ENCODE data around the gene MAGEA1.

MAGEA1 gene

DNA sequence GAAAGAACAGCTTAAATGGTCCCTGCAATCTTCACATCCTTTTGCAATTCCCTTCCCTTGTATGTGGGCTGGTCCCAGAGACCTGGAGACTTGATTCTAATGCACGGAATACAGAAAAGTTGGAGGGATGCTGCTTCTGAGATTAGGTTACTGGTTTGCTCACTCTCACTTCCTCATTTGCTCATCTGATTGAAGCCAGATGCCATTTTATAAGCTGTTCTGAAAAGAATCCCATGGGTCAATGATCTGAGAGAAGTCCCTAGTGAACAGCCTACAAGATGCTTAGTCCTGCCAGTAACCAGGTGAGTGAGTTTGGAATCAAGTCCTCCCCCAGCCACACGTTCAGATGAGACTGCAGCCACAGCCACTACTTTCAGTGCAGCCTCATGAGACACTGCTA is 35.9 kb downstream of the MAGEA1 start:
- no peak overlapping the region for H2BK5ac ChIP-seq (ENCODE audit: low read length)
- H2BK12ac ChIP-seq (ENCODE audit: low read length) = no peak overlapping the region
- DNase-seq (ENCODE audit: low spot score) = no peak
- H3K4ac ChIP-seq (ENCODE audit: low read length) = no peak overlapping the region
- H3K14ac ChIP-seq (ENCODE audit: low read length) = no peak overlapping the region
- no peak overlapping the region for H3K23ac ChIP-seq (ENCODE audit: low read depth, low read length, poor library complexity)
- H3K4me3 ChIP-seq (ENCODE audit: low read length in 2 of 2) = no peak overlapping the region
- H4K8ac ChIP-seq (ENCODE audit: low read depth, low read length) = no peak overlapping the region
- H3K18ac ChIP-seq (ENCODE audit: low read length) = no peak overlapping the region
- no peak overlapping the region for H3K4me2 ChIP-seq (ENCODE audit: insufficient read depth, low read length, poor library complexity, severe bottlenecking)
- H2BK120ac ChIP-seq (ENCODE audit: low read depth, low read length) = no peak overlapping the region
- H4K91ac ChIP-seq (ENCODE audit: low read depth, low read length, poor library complexity) = no peak overlapping the region
- H2AFZ ChIP-seq (ENCODE audit: low read length) = no peak overlapping the region
- WGBS, 2 donors (ENCODE audit: extremely low coverage in 2 of 2, insufficient read length in 2 of 2, insufficient replicate concordance in 1 of 2) = no CpG with 5 or more reads among the region's 2 CpGs
- H3K27ac ChIP-seq (replicated peaks; ENCODE audit: low read length) = no peak overlapping the region
- no peak overlapping the region for H2AK5ac ChIP-seq (ENCODE audit: low read depth, low read length)
- H3K36me3 ChIP-seq (replicated peaks in 1 of 2; ENCODE audit: control insufficient read depth in 2 of 2, insufficient read depth in 2 of 2, low read length in 2 of 2) = no peaks in the 10 kb centered on the region
- peaks cover 0 to 43% (median 0%) of the 10 kb centered on the region in 3 experiments for H3K27me3 ChIP-seq (ENCODE audit: control insufficient read depth in 3 of 3, insufficient read depth in 3 of 3, low read depth in 1 of 3, low read length in 3 of 3)
- no peaks in the 10 kb centered on the region for H3K9me3 ChIP-seq (replicated peaks in 1 of 2; ENCODE audit: control insufficient read depth in 2 of 2, insufficient read depth in 1 of 2, low read depth in 1 of 2, low read length in 2 of 2)
- H3K4me1 ChIP-seq (ENCODE audit: control insufficient read depth in 2 of 2, insufficient read depth in 1 of 2, low read depth in 1 of 2, low read length in 2 of 2) = no peaks in the 10 kb centered on the region
- no peak overlapping the region for H3K9ac ChIP-seq (ENCODE audit: low read depth, low read length, poor library complexity)
- H2BK15ac ChIP-seq (ENCODE audit: low read length) = no peak overlapping the region
- no peaks in the 10 kb centered on the region for H3K79me1 ChIP-seq (ENCODE audit: low read depth, low read length)

GRCh38 chrX:153216926-153217325 is 37.8 kb downstream of the MAGEA1 start:
- no peak overlapping the region for H3K18ac ChIP-seq (ENCODE audit: low read length)

DNA sequence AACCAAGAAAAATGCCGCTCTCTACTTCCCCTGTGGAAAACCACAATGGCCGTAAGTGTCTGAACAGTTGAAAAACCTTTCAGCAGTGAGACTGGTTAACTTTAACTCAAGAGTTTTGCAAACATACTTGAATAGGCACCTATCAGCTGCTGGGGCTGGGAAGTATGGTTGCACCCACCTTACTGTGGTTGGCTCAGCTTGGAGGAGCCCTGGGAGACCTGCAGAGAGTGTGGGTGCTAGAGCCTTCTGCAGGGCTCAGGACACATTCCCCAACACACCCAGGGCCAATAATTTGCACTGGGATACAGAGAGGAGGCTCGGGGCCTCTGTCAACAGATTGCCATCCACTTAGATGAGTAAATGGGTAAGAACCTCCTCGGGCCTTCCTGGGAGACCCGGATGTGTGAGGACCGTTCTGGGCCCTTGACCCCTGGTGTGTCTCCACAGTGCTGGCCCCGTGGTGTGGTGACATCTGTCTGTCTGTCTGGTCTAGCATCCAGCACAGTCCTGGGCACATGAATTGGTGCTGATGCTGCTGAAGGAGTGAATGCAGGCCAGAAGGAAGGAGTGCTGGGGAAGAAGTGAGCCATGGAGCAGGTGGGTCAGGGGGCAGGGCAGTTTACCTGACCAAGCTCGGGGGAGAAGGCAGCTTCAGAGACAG is 46.5 kb downstream of the MAGEA1 start:
- DNase-seq (ENCODE audit: low spot score) = no peak
- H2BK5ac ChIP-seq (ENCODE audit: low read length) = no peak overlapping the region
- peak overlapping the region; percentile 73 for H2BK12ac ChIP-seq (ENCODE audit: low read length)
- WGBS, 2 donors (ENCODE audit: extremely low coverage in 2 of 2, insufficient read length in 2 of 2, insufficient replicate concordance in 1 of 2) = no CpG with 5 or more reads among the region's 8 CpGs
- peak overlapping the region; percentile 89 for H3K18ac ChIP-seq (ENCODE audit: low read length)
- H3K9me3 ChIP-seq (replicated peaks in 1 of 2; ENCODE audit: control insufficient read depth in 2 of 2, insufficient read depth in 1 of 2, low read depth in 1 of 2, low read length in 2 of 2) = no peaks in the 10 kb centered on the region
- no peak overlapping the region for H4K8ac ChIP-seq (ENCODE audit: low read depth, low read length)
- peaks cover 0 to 30% (median 0%) of the 10 kb centered on the region in 3 experiments for H3K27me3 ChIP-seq (ENCODE audit: control insufficient read depth in 3 of 3, insufficient read depth in 3 of 3, low read depth in 1 of 3, low read length in 3 of 3)
- no peak overlapping the region for H2AFZ ChIP-seq (ENCODE audit: low read length)
- peak overlapping the region; percentile 85 for H3K27ac ChIP-seq (replicated peaks; ENCODE audit: low read length)
- H3K4me3 ChIP-seq (ENCODE audit: low read length in 2 of 2) = peak overlapping the region in 1 of 2 donors; percentile 33
- no peaks in the 10 kb centered on the region for H3K79me1 ChIP-seq (ENCODE audit: low read depth, low read length)
- H4K91ac ChIP-seq (ENCODE audit: low read depth, low read length, poor library complexity) = no peak overlapping the region
- peak overlapping the region; percentile 85 for H2BK15ac ChIP-seq (ENCODE audit: low read length)
- no peaks in the 10 kb centered on the region for H3K36me3 ChIP-seq (replicated peaks in 1 of 2; ENCODE audit: control insufficient read depth in 2 of 2, insufficient read depth in 2 of 2, low read length in 2 of 2)
- H3K23ac ChIP-seq (ENCODE audit: low read depth, low read length, poor library complexity) = no peak overlapping the region
- no peak overlapping the region for H3K9ac ChIP-seq (ENCODE audit: low read depth, low read length, poor library complexity)
- H3K4me2 ChIP-seq (ENCODE audit: insufficient read depth, low read length, poor library complexity, severe bottlenecking) = no peak overlapping the region
- H2BK120ac ChIP-seq (ENCODE audit: low read depth, low read length) = peak overlapping the region; percentile 72
- peak overlapping the region; percentile 11 for H3K4ac ChIP-seq (ENCODE audit: low read length)
- no peak overlapping the region for H3K14ac ChIP-seq (ENCODE audit: low read length)
- H2AK5ac ChIP-seq (ENCODE audit: low read depth, low read length) = peak overlapping the region; percentile 75
- peaks cover 0 to 10% of the 10 kb centered on the region in 2 donors for H3K4me1 ChIP-seq (ENCODE audit: control insufficient read depth in 2 of 2, insufficient read depth in 1 of 2, low read depth in 1 of 2, low read length in 2 of 2)

More at GRCh38 chrX:153216926-153217325, 37.8 kb downstream of the MAGEA1 start:
- Histone ChIP-seq H3K4me1 (ENCODE audit: control insufficient read depth in 2 of 2, insufficient read depth in 1 of 2, low read depth in 1 of 2, low read length in 2 of 2) (no peaks in the 10 kb centered on the region), H3K4me2 (ENCODE audit: insufficient read depth, low read length, poor library complexity, severe bottlenecking) (no peak overlapping the region), H3K4me3 (ENCODE audit: low read length in 2 of 2) (no peak overlapping the region), H2BK5ac (ENCODE audit: low read length) (no peak overlapping the region), H3K36me3 (replicated peaks in 1 of 2; ENCODE audit: control insufficient read depth in 2 of 2, insufficient read depth in 2 of 2, low read length in 2 of 2) (no peaks in the 10 kb centered on the region), H3K79me1 (ENCODE audit: low read depth, low read length) (no peaks in the 10 kb centered on the region), H4K91ac (ENCODE audit: low read depth, low read length, poor library complexity) (no peak overlapping the region), H3K9me3 (replicated peaks in 1 of 2; ENCODE audit: control insufficient read depth in 2 of 2, insufficient read depth in 1 of 2, low read depth in 1 of 2, low read length in 2 of 2) (no peaks in the 10 kb centered on the region), H3K23ac (ENCODE audit: low read depth, low read length, poor library complexity) (no peak overlapping the region), H3K9ac (ENCODE audit: low read depth, low read length, poor library complexity) (no peak overlapping the region), H3K27me3 (ENCODE audit: control insufficient read depth in 3 of 3, insufficient read depth in 3 of 3, low read depth in 1 of 3, low read length in 3 of 3) (peaks cover 0 to 50% (median 0%) of the 10 kb centered on the region in 3 experiments), H3K27ac (replicated peaks; ENCODE audit: low read length) (no peak overlapping the region), H2AK5ac (ENCODE audit: low read depth, low read length) (no peak overlapping the region), H3K14ac (ENCODE audit: low read length) (no peak overlapping the region), H2BK120ac (ENCODE audit: low read depth, low read length) (no peak overlapping the region), H2BK12ac (ENCODE audit: low read length) (no peak overlapping the region), H2AFZ (ENCODE audit: low read length) (no peak overlapping the region), H2BK15ac (ENCODE audit: low read length) (no peak overlapping the region), H3K4ac (ENCODE audit: low read length) (no peak overlapping the region), H4K8ac (ENCODE audit: low read depth, low read length) (no peak overlapping the region)
- no peak for DNase-seq (ENCODE audit: low spot score)
- no CpG with 5 or more reads among the region's 1 CpG for WGBS, 2 donors (ENCODE audit: extremely low coverage in 2 of 2, insufficient read length in 2 of 2, insufficient replicate concordance in 1 of 2)

- DNase-seq (ENCODE audit: low spot score) = peak; percentile 91
- no peaks in the 10 kb centered on the region for H3K36me3 ChIP-seq (replicated peaks in 1 of 2; ENCODE audit: control insufficient read depth in 2 of 2, insufficient read depth in 2 of 2, low read length in 2 of 2)
- H3K27me3 ChIP-seq (ENCODE audit: control insufficient read depth in 3 of 3, insufficient read depth in 3 of 3, low read depth in 1 of 3, low read length in 3 of 3) = peaks cover 0 to 29% (median 0%) of the 10 kb centered on the region in 3 experiments
Observed at GRCh38 chrX:153226344-153227185, 47.5 kb downstream of the MAGEA1 start.

More at GRCh38 chrX:153226344-153227185, 47.5 kb downstream of the MAGEA1 start:
- Histone ChIP-seq H3K79me1 (ENCODE audit: low read depth, low read length) (no peaks in the 10 kb centered on the region), H3K27ac (replicated peaks; ENCODE audit: low read length) (peak overlapping the region; percentile 85), H2AFZ (ENCODE audit: low read length) (no peak overlapping the region), H3K4me3 (ENCODE audit: low read length in 2 of 2) (peak overlapping the region in 1 of 2 donors; percentile 63), H3K9me3 (replicated peaks in 1 of 2; ENCODE audit: control insufficient read depth in 2 of 2, insufficient read depth in 1 of 2, low read depth in 1 of 2, low read length in 2 of 2) (no peaks in the 10 kb centered on the region), H2BK12ac (ENCODE audit: low read length) (no peak overlapping the region), H2BK5ac (ENCODE audit: low read length) (no peak overlapping the region), H3K9ac (ENCODE audit: low read depth, low read length, poor library complexity) (no peak overlapping the region), H3K4me2 (ENCODE audit: insufficient read depth, low read length, poor library complexity, severe bottlenecking) (peak overlapping the region; percentile 45), H3K18ac (ENCODE audit: low read length) (peak overlapping the region; percentile 89), H2BK120ac (ENCODE audit: low read depth, low read length) (no peak overlapping the region), H3K4me1 (ENCODE audit: control insufficient read depth in 2 of 2, insufficient read depth in 1 of 2, low read depth in 1 of 2, low read length in 2 of 2) (peaks cover 0 to 10% of the 10 kb centered on the region in 2 donors), H3K23ac (ENCODE audit: low read depth, low read length, poor library complexity) (no peak overlapping the region), H3K14ac (ENCODE audit: low read length) (no peak overlapping the region), H3K4ac (ENCODE audit: low read length) (no peak overlapping the region), H2AK5ac (ENCODE audit: low read depth, low read length) (no peak overlapping the region), H4K8ac (ENCODE audit: low read depth, low read length) (no peak overlapping the region), H4K91ac (ENCODE audit: low read depth, low read length, poor library complexity) (no peak overlapping the region), H2BK15ac (ENCODE audit: low read length) (no peak overlapping the region)
- WGBS, 2 donors (ENCODE audit: extremely low coverage in 2 of 2, insufficient read length in 2 of 2, insufficient replicate concordance in 1 of 2) = no CpG with 5 or more reads among the region's 16 CpGs

All from neuronal stem cell (in vitro differentiated cells).